H9 (cell line): ENCODE data around the gene SPATA19. TPM values are rescaled to one million over a fixed set of nuclear protein-coding genes. Genes with fewer than 3 reads are reported as not detected.

Experiments used
- DNase-seq: peaks from one replicate; pipeline ENCODE4 v3.0.0-alpha.2; 2017
- H2AFZ ChIP-seq: one replicate; pipeline ENCODE4 v1.6.1; 2013; ENCODE audit warnings: mild to moderate bottlenecking, low read length, control low read depth, moderate library complexity
- H2AK5ac ChIP-seq: 2 replicates; pipeline ENCODE4 v1.6.1; 2013; ENCODE audit warnings: low read length, control low read depth, mixed read lengths; ENCODE audit not compliant: insufficient read length
- H2BK120ac ChIP-seq: one replicate; pipeline ENCODE4 v1.6.1; 2013; ENCODE audit warnings: low read depth, mild to moderate bottlenecking, low read length, control low read depth, inconsistent platforms; ENCODE audit not compliant: poor library complexity, severe bottlenecking
- H2BK12ac ChIP-seq: 2 replicates; pipeline ENCODE4 v1.6.1; 2013; ENCODE audit warnings: low read length, control low read depth, mixed read lengths, low read depth; ENCODE audit not compliant: insufficient read length
- H2BK15ac ChIP-seq: 2 replicates; pipeline ENCODE4 v1.6.1; 2013; ENCODE audit warnings: low read depth, low read length, control low read depth
- H2BK20ac ChIP-seq: one replicate; pipeline ENCODE4 v1.6.1; 2013; ENCODE audit warnings: low read depth, mild to moderate bottlenecking, low read length, control low read depth, inconsistent platforms; ENCODE audit not compliant: poor library complexity, severe bottlenecking
- H2BK5ac ChIP-seq: 2 replicates; pipeline ENCODE4 v1.6.1; 2013; ENCODE audit warnings: low read length, control low read depth, mixed read lengths; ENCODE audit not compliant: insufficient read length
- H3K14ac ChIP-seq: 2 replicates; pipeline ENCODE4 v1.6.1; 2013; ENCODE audit warnings: low read length, control low read depth; ENCODE audit not compliant: insufficient read depth
- H3K18ac ChIP-seq: 2 replicates; pipeline ENCODE4 v1.6.1; 2013; ENCODE audit warnings: low read depth, mild to moderate bottlenecking, mixed read lengths, low read length, control low read depth; ENCODE audit not compliant: insufficient read length
- H3K23ac ChIP-seq: 2 replicates; pipeline ENCODE4 v1.6.1; 2013; ENCODE audit warnings: low read length, control low read depth, mixed read lengths, low read depth; ENCODE audit not compliant: insufficient read length
- H3K23me2 ChIP-seq: 2 replicates; pipeline ENCODE4 v1.6.1; 2013; ENCODE audit warnings: low read depth, mild to moderate bottlenecking, mixed read lengths, low read length, control low read depth; ENCODE audit not compliant: insufficient read length, poor library complexity, severe bottlenecking
- H3K27ac ChIP-seq: 2 replicates; pipeline ENCODE4 v1.5.1; 2013; ENCODE audit warnings: low read length, control low read depth, mixed read lengths, low read depth; ENCODE audit not compliant: insufficient read length
- H3K27me3 ChIP-seq: 2 replicates; pipeline ENCODE4 v1.6.1; 2013; ENCODE audit warnings: low read length, control low read depth, inconsistent platforms; ENCODE audit not compliant: insufficient read depth
- H3K4ac ChIP-seq: 2 replicates; pipeline ENCODE4 v1.6.1; 2013; ENCODE audit warnings: low read depth, mild to moderate bottlenecking, control low read depth, inconsistent platforms, low read length, moderate library complexity
- H3K4me1 ChIP-seq: 2 replicates; pipeline ENCODE4 v1.6.1; 2013; ENCODE audit warnings: low read length, control low read depth, inconsistent platforms; ENCODE audit not compliant: insufficient read depth
- H3K4me2 ChIP-seq: 2 replicates; pipeline ENCODE4 v1.6.1; 2013; ENCODE audit warnings: low read length, control low read depth, mixed read lengths; ENCODE audit not compliant: insufficient read length, insufficient read depth
- H3K56ac ChIP-seq: 2 replicates; pipeline ENCODE4 v1.6.1; 2013; ENCODE audit warnings: low read depth, mild to moderate bottlenecking, mixed read lengths, low read length, control low read depth; ENCODE audit not compliant: insufficient read length
- H3K79me1 ChIP-seq: 2 replicates; pipeline ENCODE4 v1.6.1; 2013; ENCODE audit warnings: low read depth, mild to moderate bottlenecking, moderate library complexity, low read length, control low read depth, inconsistent platforms; ENCODE audit not compliant: insufficient read depth, poor library complexity, severe bottlenecking
- H3K79me2 ChIP-seq: 2 replicates; pipeline ENCODE4 v1.6.1; 2013; ENCODE audit warnings: low read length, control low read depth, inconsistent platforms; ENCODE audit not compliant: insufficient read depth
- H3K9ac ChIP-seq: 2 replicates; pipeline ENCODE4 v1.6.1; 2013; ENCODE audit warnings: low read length, control low read depth, mixed read lengths; ENCODE audit not compliant: insufficient read length; ENCODE audit errors: extremely low read depth
- H3K9me3 ChIP-seq: one replicate; pipeline ENCODE4 v1.6.1; 2013; ENCODE audit warnings: low read depth, low read length, inconsistent platforms; ENCODE audit not compliant: control insufficient read depth
- H3T11ph ChIP-seq: one replicate; pipeline ENCODE4 v1.6.1; 2013; ENCODE audit warnings: mild to moderate bottlenecking, low read length, control low read depth, inconsistent platforms
- H4K20me1 ChIP-seq: one replicate; pipeline ENCODE4 v1.6.1; 2013; ENCODE audit not compliant: control insufficient read depth, insufficient read length, insufficient read depth
- H4K5ac ChIP-seq: 2 replicates; pipeline ENCODE4 v1.6.1; 2013; ENCODE audit warnings: low read depth, mild to moderate bottlenecking, mixed read lengths, low read length, control low read depth; ENCODE audit not compliant: insufficient read length
- H4K8ac ChIP-seq: replicated peaks from 2 replicates; pipeline ENCODE4 v1.6.1; 2013; ENCODE audit warnings: low read length, control low read depth, mixed read lengths, low read depth; ENCODE audit not compliant: insufficient read length
- H4K91ac ChIP-seq: 2 replicates; pipeline ENCODE4 v1.6.1; 2013; ENCODE audit warnings: low read depth, mild to moderate bottlenecking, moderate library complexity, mixed read lengths, low read length, control low read depth; ENCODE audit not compliant: insufficient read length
- H3K27ac Mint-ChIP-seq, 3 experiments: 2 replicates in 2 of 3; 3 replicates in 1 of 3; pipeline ENCODE4 v1.8.0; 2020 to 2021; ENCODE audit warnings: mixed read lengths in 3 of 3, mild to moderate bottlenecking in 1 of 3, moderate library complexity in 1 of 3
- H3K27me3 Mint-ChIP-seq: 2 replicates; pipeline ENCODE4 v1.8.0; 2021; ENCODE audit warnings: low read depth, mild to moderate bottlenecking, moderate library complexity, mixed read lengths
- H3K36me3 Mint-ChIP-seq, 3 experiments: 2 replicates in 2 of 3; 3 replicates in 1 of 3; pipeline ENCODE4 v1.8.0; 2020 to 2021; ENCODE audit warnings: low read depth in 3 of 3, mixed read lengths in 3 of 3; ENCODE audit not compliant: insufficient read depth in 1 of 3
- H3K4me1 Mint-ChIP-seq, 2 experiments: 2 replicates each; pipeline ENCODE4 v1.8.0; 2020; ENCODE audit warnings: mixed read lengths in 2 of 2
- H3K4me3 Mint-ChIP-seq, 2 experiments: 2 replicates in 1 of 2; 3 replicates in 1 of 2; pipeline ENCODE4 v1.8.0; 2020 to 2021; ENCODE audit warnings: mild to moderate bottlenecking in 2 of 2, mixed read lengths in 2 of 2, moderate library complexity in 1 of 2
- H3K9me3 Mint-ChIP-seq, 2 experiments: 2 replicates in 1 of 2; 3 replicates in 1 of 2; pipeline ENCODE4 v1.8.0; 2020; ENCODE audit warnings: mild to moderate bottlenecking in 2 of 2, mixed read lengths in 2 of 2, moderate library complexity in 1 of 2
- CTCF ChIP-seq: fragments of 200-600 bp; sonication (generic); conservative IDR thresholded peaks from 3 replicates; pipeline ENCODE4 v1.8.0; 2021; ENCODE audit warnings: antibody characterized with exemption, mild to moderate bottlenecking
- WGBS: extraction: QIAGEN DNeasy Blood & Tissue Kit; methylation state at CpG from one replicate; pipeline ENCODE4 v1.1.7; 2013; ENCODE audit warnings: missing lambda C conversion rate, low lambda C conversion rate, mixed read lengths; ENCODE audit not compliant: insufficient read length; ENCODE audit errors: extremely low coverage; 5-methylcytosine and 5-hydroxymethylcytosine counted together
- total RNA-seq: library from RNA; stranded (reverse); gene quantifications from 2 replicates; pipeline ENCODE4 v1.2.1, GENCODE V29; 2021

SPATA19 gene
- total RNA-seq, 1 experiment from 2014 or later: not detected

GRCh38 chr11:133865466-133865865 is 20.2 kb upstream of the SPATA19 start:
- Histone ChIP-seq H4K20me1 (no peaks in the 10 kb centered on the region), H2BK15ac (no peak overlapping the region), H2BK120ac (no peak overlapping the region), H3K79me1 (no peaks in the 10 kb centered on the region), H3K4me2 (no peak overlapping the region), H3K23me2 (no peaks in the 10 kb centered on the region), H3K27ac (no peak overlapping the region), H2BK20ac (no peak overlapping the region), H3K23ac (no peak overlapping the region), H2BK5ac (no peak overlapping the region), H4K91ac (no peak overlapping the region), H4K5ac (no peak overlapping the region), H3K56ac (no peak overlapping the region), H3K14ac (no peak overlapping the region), H4K8ac (no peak overlapping the region), H2AFZ (no peak overlapping the region), H2AK5ac (no peak overlapping the region), H2BK12ac (no peak overlapping the region), H3K79me2 (no peaks in the 10 kb centered on the region), H3K9me3 (no peaks in the 10 kb centered on the region), H3T11ph (no peak overlapping the region), H3K4me1 (no peaks in the 10 kb centered on the region), H3K4ac (no peak overlapping the region), H3K18ac (no peak overlapping the region), H3K27me3 (no peaks in the 10 kb centered on the region), H3K9ac (no peak overlapping the region)
- H3K4me1 Mint-ChIP-seq: no peaks in the 10 kb centered on the region
- H3K9me3 Mint-ChIP-seq: no peaks in the 10 kb centered on the region
- H3K27me3 Mint-ChIP-seq: no peaks in the 10 kb centered on the region; the same call in 1 of the 2 replicates
- no peaks in the 10 kb centered on the region for H3K36me3 Mint-ChIP-seq
- no peak overlapping the region for H3K4me3 Mint-ChIP-seq
- TF ChIP-seq CTCF: no peak
- no peak overlapping the region for H3K27ac Mint-ChIP-seq
- no CpG with 5 or more reads among the region's 11 CpGs for WGBS
- no peak for DNase-seq
